ENCODE measurements around the gene CCDC179. TPM values are rescaled to one million over a fixed set of nuclear protein-coding genes. Genes with fewer than 3 reads are reported as not detected.

Gene CCDC179
- total and polyA plus RNA-seq, 10 of the 15 experiments (the other 5 are each of a cell fraction or from before 2014, with no cell fraction given) = 0.16 TPM; not detected in 9

GRCh38 chr11:22869325-22869724 is 9.1 kb upstream of the CCDC179 start:
- TF ChIP-seq HDGF (IDR thresholded peaks at IDR 0.05) = no peak
- TF ChIP-seq POLR2AphosphoS2 (IDR thresholded peaks at IDR 0.05; ENCODE audit: low read depth, low read length) = no peak
- no peak for TF ChIP-seq HDAC6 (IDR thresholded peaks at IDR 0.05; ENCODE audit: unreplicated experiment)
- TF ChIP-seq SMC3 (IDR thresholded peaks at IDR 0.05; ENCODE audit: borderline replicate concordance, low read length) = no peak
- TF ChIP-seq ETV6 (conservative IDR thresholded peaks at IDR 0.05 in 1 of 2, IDR thresholded peaks at IDR 0.05 in 1 of 2; ENCODE audit: borderline replicate concordance in 1 of 2, low read depth in 1 of 2) = no peak
- ChIA-PET RAD21 (ENCODE audit: unreplicated experiment) (no interaction called here), CTCF (no interaction called here), SMC1A (ENCODE audit: uncharacterized antibody, unreplicated experiment) (no interaction called here), POLR2A (no interaction called here)
- no peak overlapping the region for H2AFZ ChIP-seq (ENCODE audit: control insufficient read depth, low read depth, low read length)
- H3K27me3 ChIP-seq (replicated peaks in 1 of 2; ENCODE audit: control insufficient read depth in 2 of 2, insufficient read depth in 2 of 2, low read length in 1 of 2) = no peaks in the 10 kb centered on the region
- BruUV-seq (replicated peaks) = no TSS peak
- H3K4me3 ChIP-seq = no peak overlapping the region
- in situ Hi-C loops (cut with MboI) (no loop called here), intact Hi-C loops (cut with micrococcal nuclease; ENCODE audit: unreplicated experiment) (no loop called here)
- peak; percentile 93 for ATAC-seq
- no peak overlapping the region for H3K9ac ChIP-seq (ENCODE audit: control insufficient read depth, insufficient read depth, low read length)
- no peaks in the 10 kb centered on the region for H3K9me3 ChIP-seq (replicated peaks; ENCODE audit: control insufficient read depth, insufficient read depth, low read length)
- no peaks in the 10 kb centered on the region for H4K20me1 ChIP-seq (ENCODE audit: control insufficient read depth, insufficient read depth)
- no peak overlapping the region for H3K4me2 ChIP-seq (ENCODE audit: control insufficient read depth, insufficient read depth)
- no peaks in the 10 kb centered on the region for H3K36me3 ChIP-seq (ENCODE audit: control insufficient read depth in 2 of 2, insufficient read depth in 2 of 2, low read length in 1 of 2)
- H3K79me2 ChIP-seq (ENCODE audit: control insufficient read depth, insufficient read depth, low read length) = no peaks in the 10 kb centered on the region
- no peaks in the 10 kb centered on the region for H3K4me1 ChIP-seq (ENCODE audit: control insufficient read depth, insufficient read depth, low read length)
- whole genome bisulfite sequencing (ENCODE audit: insufficient coverage, insufficient replicate concordance, low lambda C conversion rate, missing lambda C conversion rate) = 0% methylated on average over 3 of the region's 3 CpGs
- FAIRE-seq = no peak
- DNase-seq (ENCODE audit: low read depth, low spot score) = no peak
- H3K27ac ChIP-seq (ENCODE audit: control insufficient read depth, insufficient read depth) = no peak overlapping the region

GRCh38 chr11:22859756-22860155 is 518 bp downstream of the CCDC179 start:
- CTCF ChIA-PET = interaction anchor here (0.6 kb wide), 1 partner anchor 17 kb away, joined by 3 read pairs; no protein-coding TSS in a partner anchor

More at GRCh38 chr11:22859756-22860155, 518 bp downstream of the CCDC179 start:
- Histone ChIP-seq H3K4me3 (no peak overlapping the region), H3K9me3 (replicated peaks; ENCODE audit: control insufficient read depth, insufficient read depth, low read length) (no peaks in the 10 kb centered on the region), H3K36me3 (ENCODE audit: control insufficient read depth in 2 of 2, insufficient read depth in 2 of 2, low read length in 1 of 2) (no peaks in the 10 kb centered on the region), H4K20me1 (ENCODE audit: control insufficient read depth, insufficient read depth) (no peaks in the 10 kb centered on the region), H3K9ac (ENCODE audit: control insufficient read depth, insufficient read depth, low read length) (no peak overlapping the region), H2AFZ (ENCODE audit: control insufficient read depth, low read depth, low read length) (no peak overlapping the region), H3K27ac (ENCODE audit: control insufficient read depth, insufficient read depth) (no peak overlapping the region), H3K79me2 (ENCODE audit: control insufficient read depth, insufficient read depth, low read length) (no peaks in the 10 kb centered on the region), H3K27me3 (replicated peaks in 1 of 2; ENCODE audit: control insufficient read depth in 2 of 2, insufficient read depth in 2 of 2, low read length in 1 of 2) (no peaks in the 10 kb centered on the region), H3K4me2 (ENCODE audit: control insufficient read depth, insufficient read depth) (no peak overlapping the region), H3K4me1 (ENCODE audit: control insufficient read depth, insufficient read depth, low read length) (no peaks in the 10 kb centered on the region)
- DNase-seq (ENCODE audit: low read depth, low spot score) (no peak), FAIRE-seq (no peak), ATAC-seq (no peak; the same call in 2 of the 3 replicates)
- TF ChIP-seq SPI1 (IDR thresholded peaks at IDR 0.05; ENCODE audit: borderline replicate concordance, insufficient read depth, low read depth, low read length) (peak; percentile 64), SRF (IDR thresholded peaks at IDR 0.05; ENCODE audit: low read depth in 2 of 2, low read length in 2 of 2) (no peak), MYB (IDR thresholded peaks at IDR 0.05; ENCODE audit: borderline replicate concordance, low read depth, low read length) (no peak), PAX5 (IDR thresholded peaks at IDR 0.05; ENCODE audit: borderline replicate concordance, low read depth, low read length) (no peak), CBX3 (IDR thresholded peaks at IDR 0.05; ENCODE audit: borderline replicate concordance, low read depth) (no peak)
- intact Hi-C loops (cut with micrococcal nuclease; ENCODE audit: unreplicated experiment) = no loop called here
- 34% methylated on average over 6 of the region's 6 CpGs for WGBS (ENCODE audit: insufficient coverage, insufficient replicate concordance, low lambda C conversion rate, missing lambda C conversion rate)
- ChIA-PET POLR2A (no interaction called here), SMC1A (ENCODE audit: uncharacterized antibody, unreplicated experiment) (interaction anchor here (0.9 to 1.2 kb wide), 2 partner anchors 16 to 19 kb away, joined by 3 to 5 read pairs; no protein-coding TSS in a partner anchor), RAD21 (ENCODE audit: unreplicated experiment) (interaction anchor here (1.2 kb wide), 1 partner anchor 16 kb away, joined by 3 read pairs; no protein-coding TSS in a partner anchor)
- in situ Hi-C loops (cut with MboI) = no loop called here
- BruUV-seq (replicated peaks) = no TSS peak
